Measurements from ENCODE around the gene FOXP1.

Gene FOXP1

DNA sequence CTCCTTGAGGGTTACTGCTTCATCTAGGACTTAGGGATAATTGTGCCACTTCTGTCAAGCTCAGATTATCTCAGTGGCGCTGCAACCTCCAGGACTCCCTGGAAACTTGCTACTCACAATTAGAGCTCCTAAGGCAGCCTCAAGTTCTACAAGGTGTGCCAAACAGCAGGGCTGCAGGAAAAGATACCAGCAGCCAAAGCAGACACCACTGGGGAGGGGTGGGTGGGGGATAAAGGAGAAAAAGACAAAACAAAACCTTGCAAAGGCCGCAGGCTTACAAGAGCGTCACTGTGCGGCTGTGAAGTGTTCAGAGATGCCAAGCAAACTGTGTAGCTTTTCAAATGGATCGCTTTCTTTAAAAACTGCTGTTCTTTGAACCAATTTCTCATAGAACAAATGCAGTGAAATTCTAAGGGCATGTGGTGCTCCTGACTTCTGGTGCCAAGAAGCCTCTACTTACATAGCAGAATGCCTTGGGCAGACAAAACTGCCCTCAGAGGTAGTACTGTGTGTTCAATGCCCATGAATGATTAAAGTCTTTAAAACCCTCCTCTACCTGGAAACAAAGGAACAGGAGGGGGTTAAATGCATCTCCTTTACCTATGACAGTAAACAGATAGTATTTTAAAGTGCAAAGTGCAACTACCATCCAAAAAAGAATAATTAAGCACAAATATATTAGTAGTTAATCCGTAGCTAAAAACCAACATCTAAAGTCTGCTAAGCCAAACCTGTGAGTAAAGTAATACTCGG, 353.4 kb downstream of the FOXP1 start:
- H3F3A ChIP-seq (ENCODE audit: insufficient read depth, low read length) = no peaks in the 10 kb centered on the region
- no peak overlapping the region for H3K27ac ChIP-seq (ENCODE audit: low read depth, low read length, poor library complexity, severe bottlenecking)
- H3K9me2 ChIP-seq (ENCODE audit: low read depth, low read length) = no peaks in the 10 kb centered on the region
- H3K27me3 ChIP-seq (ENCODE audit: insufficient read depth, low read length) = no peaks in the 10 kb centered on the region
- H3K4me1 ChIP-seq (ENCODE audit: insufficient read depth, low read length, severe bottlenecking) = peaks cover 42% of the 10 kb centered on the region
- H3K9me3 ChIP-seq (ENCODE audit: low read length) = no peaks in the 10 kb centered on the region
- no peak overlapping the region for H2AFZ ChIP-seq (ENCODE audit: low read length)
- no peaks in the 10 kb centered on the region for H4K20me1 ChIP-seq (ENCODE audit: insufficient read depth, low read length)
- no peak for TF ChIP-seq EZH2 (IDR thresholded peaks at IDR 0.05; ENCODE audit: borderline replicate concordance, low read length)
- TF ChIP-seq, protein P1, sequence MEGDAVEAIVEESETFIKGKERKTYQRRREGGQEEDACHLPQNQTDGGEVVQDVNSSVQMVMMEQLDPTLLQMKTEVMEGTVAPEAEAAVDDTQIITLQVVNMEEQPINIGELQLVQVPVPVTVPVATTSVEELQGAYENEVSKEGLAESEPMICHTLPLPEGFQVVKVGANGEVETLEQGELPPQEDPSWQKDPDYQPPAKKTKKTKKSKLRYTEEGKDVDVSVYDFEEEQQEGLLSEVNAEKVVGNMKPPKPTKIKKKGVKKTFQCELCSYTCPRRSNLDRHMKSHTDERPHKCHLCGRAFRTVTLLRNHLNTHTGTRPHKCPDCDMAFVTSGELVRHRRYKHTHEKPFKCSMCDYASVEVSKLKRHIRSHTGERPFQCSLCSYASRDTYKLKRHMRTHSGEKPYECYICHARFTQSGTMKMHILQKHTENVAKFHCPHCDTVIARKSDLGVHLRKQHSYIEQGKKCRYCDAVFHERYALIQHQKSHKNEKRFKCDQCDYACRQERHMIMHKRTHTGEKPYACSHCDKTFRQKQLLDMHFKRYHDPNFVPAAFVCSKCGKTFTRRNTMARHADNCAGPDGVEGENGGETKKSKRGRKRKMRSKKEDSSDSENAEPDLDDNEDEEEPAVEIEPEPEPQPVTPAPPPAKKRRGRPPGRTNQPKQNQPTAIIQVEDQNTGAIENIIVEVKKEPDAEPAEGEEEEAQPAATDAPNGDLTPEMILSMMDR (IDR thresholded peaks at IDR 0.05; ENCODE audit: low read length) = no peak
- H3K36me3 ChIP-seq (ENCODE audit: insufficient read depth, low read length) = no peaks in the 10 kb centered on the region
- H3K79me2 ChIP-seq (ENCODE audit: insufficient read depth, low read length) = peaks cover 8% of the 10 kb centered on the region; the same call in 1 of the 2 replicates
- no peak overlapping the region for H3K9ac ChIP-seq (ENCODE audit: low read length)
- H3K4me2 ChIP-seq (ENCODE audit: low read length) = no peak overlapping the region
- no peak overlapping the region for H3K4me3 ChIP-seq (ENCODE audit: low read depth, low read length, poor library complexity, severe bottlenecking)

DNA sequence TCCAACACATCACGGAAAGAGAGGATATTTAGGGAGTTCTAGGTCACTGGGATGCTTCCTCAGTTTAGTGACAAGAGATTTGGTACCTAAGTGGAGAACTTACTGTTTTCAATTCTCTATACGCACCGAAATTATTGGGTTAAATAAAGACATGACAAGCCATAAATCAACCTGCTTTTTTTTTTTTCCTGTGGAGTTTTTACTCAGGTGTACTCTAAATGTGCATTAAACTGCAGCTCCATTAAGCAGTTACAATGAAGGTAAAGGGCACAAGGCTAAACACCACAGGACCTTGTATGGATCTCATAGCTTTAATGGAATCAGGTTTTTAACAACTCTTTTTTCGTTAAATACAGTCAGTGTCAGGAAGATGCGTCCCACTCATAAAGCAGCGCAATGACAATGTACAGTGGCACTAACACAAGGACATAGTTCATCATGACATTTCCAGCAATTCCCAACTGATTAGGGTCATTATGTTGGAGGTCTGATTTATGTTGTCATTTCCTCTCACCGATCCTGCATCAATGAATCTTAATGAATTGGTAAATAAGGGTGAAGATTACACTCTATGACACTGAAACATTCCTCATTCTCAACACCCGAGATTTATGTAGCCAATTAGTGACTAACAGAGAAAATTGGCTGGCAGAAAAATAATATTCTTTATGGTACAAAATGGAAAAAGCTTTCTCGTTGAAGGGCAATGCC, 355.2 kb downstream of the FOXP1 start:
- Histone ChIP-seq H3K4me1 (ENCODE audit: insufficient read depth, low read length, severe bottlenecking) (peaks cover 42% of the 10 kb centered on the region), H3K36me3 (ENCODE audit: insufficient read depth, low read length) (no peaks in the 10 kb centered on the region), H3K27ac (ENCODE audit: low read depth, low read length, poor library complexity, severe bottlenecking) (no peak overlapping the region), H3K79me2 (ENCODE audit: insufficient read depth, low read length) (peaks cover 8% of the 10 kb centered on the region; the same call in 1 of the 2 replicates), H2AFZ (ENCODE audit: low read length) (no peak overlapping the region), H3K9me2 (ENCODE audit: low read depth, low read length) (no peaks in the 10 kb centered on the region), H3K9ac (ENCODE audit: low read length) (no peak overlapping the region), H3K4me3 (ENCODE audit: low read depth, low read length, poor library complexity, severe bottlenecking) (no peak overlapping the region), H3K27me3 (ENCODE audit: insufficient read depth, low read length) (no peaks in the 10 kb centered on the region), H3K4me2 (ENCODE audit: low read length) (peak overlapping the region; percentile 69; the same call in 1 of the 2 replicates), H3F3A (ENCODE audit: insufficient read depth, low read length) (no peaks in the 10 kb centered on the region), H3K9me3 (ENCODE audit: low read length) (no peaks in the 10 kb centered on the region), H4K20me1 (ENCODE audit: insufficient read depth, low read length) (no peaks in the 10 kb centered on the region)
- no peak for TF ChIP-seq EZH2 (IDR thresholded peaks at IDR 0.05; ENCODE audit: borderline replicate concordance, low read length)
- TF ChIP-seq, protein P1 (IDR thresholded peaks at IDR 0.05; ENCODE audit: low read length) = no peak

DNA sequence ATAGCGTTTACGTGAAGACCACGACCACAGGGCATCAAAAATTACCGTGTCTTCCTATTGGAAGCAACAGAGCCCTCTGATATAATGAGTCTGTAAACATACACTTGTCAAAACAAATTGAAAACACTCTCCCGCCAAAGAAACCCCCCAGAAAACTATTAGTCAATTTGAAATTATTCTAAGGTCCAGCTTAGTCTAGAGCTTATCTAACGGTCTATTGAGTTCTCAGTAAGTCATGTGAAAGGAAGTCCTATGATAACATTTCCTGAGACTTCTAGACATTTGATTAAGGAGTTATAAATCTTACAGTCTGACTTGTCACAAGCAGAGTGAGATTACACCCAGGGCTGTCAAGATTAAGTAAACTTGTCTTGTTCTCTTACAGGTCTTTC, 356.3 kb downstream of the FOXP1 start:
- Histone ChIP-seq H3K79me2 (ENCODE audit: insufficient read depth, low read length) (peaks cover 8% of the 10 kb centered on the region; the same call in 1 of the 2 replicates), H4K20me1 (ENCODE audit: insufficient read depth, low read length) (no peaks in the 10 kb centered on the region), H3K9ac (ENCODE audit: low read length) (peak overlapping the region; percentile 19; the same call in 1 of the 2 replicates), H3K9me2 (ENCODE audit: low read depth, low read length) (no peaks in the 10 kb centered on the region), H3K4me1 (ENCODE audit: insufficient read depth, low read length, severe bottlenecking) (peaks cover 42% of the 10 kb centered on the region), H3K27me3 (ENCODE audit: insufficient read depth, low read length) (no peaks in the 10 kb centered on the region), H3K27ac (ENCODE audit: low read depth, low read length, poor library complexity, severe bottlenecking) (peak overlapping the region; percentile 29), H3K4me3 (ENCODE audit: low read depth, low read length, poor library complexity, severe bottlenecking) (peak overlapping the region; percentile 27), H3F3A (ENCODE audit: insufficient read depth, low read length) (no peaks in the 10 kb centered on the region), H2AFZ (ENCODE audit: low read length) (no peak overlapping the region), H3K9me3 (ENCODE audit: low read length) (no peaks in the 10 kb centered on the region), H3K4me2 (ENCODE audit: low read length) (peak overlapping the region; percentile 69), H3K36me3 (ENCODE audit: insufficient read depth, low read length) (no peaks in the 10 kb centered on the region)
- TF ChIP-seq, protein P1 (IDR thresholded peaks at IDR 0.05; ENCODE audit: low read length) = no peak
- TF ChIP-seq EZH2 (IDR thresholded peaks at IDR 0.05; ENCODE audit: borderline replicate concordance, low read length) = no peak
